IMR-90 (cell line): ENCODE data around the gene HDAC9. TPM values are rescaled to one million over a fixed set of nuclear protein-coding genes. Genes with fewer than 3 reads are reported as not detected.

ENCODE experiments used
- ATAC-seq: fragments of 200-7000 bp; cut with Tn5 transposase; 2 replicates; pipeline ENCODE4 v1.9.1; 2020; ENCODE audit warnings: low read depth, mild to moderate bottlenecking, moderate library complexity
- BruUV-seq: library from RNA; stranded (reverse); fragments of 400-500 nt; replicated peaks from 2 replicates; lab custom pipeline; 2021; lab: Mats Ljungman, UMichigan
- CTCF ChIA-PET: fragments of 300-600 bp; formaldehyde crosslinking; extraction: SDS; loops from one replicate; lab custom pipeline; 2021; ENCODE audit warnings: antibody characterized with exemption; lab: Yijun Ruan, JAX
- POLR2A ChIA-PET: fragments of 300-600 bp; sonication (Branson Sonifier 250); formaldehyde crosslinking; loops from one replicate; lab custom pipeline; 2022; ENCODE audit warnings: antibody characterized with exemption; ENCODE audit not compliant: unreplicated experiment; lab: Charles Lee
- DNase-seq: peaks from one replicate; pipeline ENCODE4 v3.0.0; 2013
- H2AFZ ChIP-seq: replicated peaks from 2 replicates; pipeline ENCODE3; 2013; ENCODE audit warnings: low read length, mild to moderate bottlenecking; ENCODE audit not compliant: poor library complexity
- H2AK5ac ChIP-seq: 2 replicates; pipeline ENCODE4 v1.6.1; 2013; ENCODE audit warnings: low read depth, low read length, inconsistent platforms
- H2AK9ac ChIP-seq: replicated peaks from 2 replicates; pipeline ENCODE3; 2013; ENCODE audit warnings: mild to moderate bottlenecking, low read depth, low read length, moderate library complexity; ENCODE audit not compliant: poor library complexity
- H2BK120ac ChIP-seq: 2 replicates; pipeline ENCODE4 v1.6.1; 2013; ENCODE audit warnings: low read depth, low read length, inconsistent platforms
- H2BK15ac ChIP-seq: 3 replicates; pipeline ENCODE4 v1.6.1; 2013; ENCODE audit warnings: low read depth, low read length, inconsistent platforms
- H2BK20ac ChIP-seq: 2 replicates; pipeline ENCODE4 v1.6.1; 2013; ENCODE audit warnings: low read depth, mild to moderate bottlenecking, inconsistent platforms, low read length, moderate library complexity
- H2BK5ac ChIP-seq: 2 replicates; pipeline ENCODE4 v1.6.1; 2013; ENCODE audit warnings: mild to moderate bottlenecking, low read depth, low read length, inconsistent platforms; ENCODE audit not compliant: poor library complexity, severe bottlenecking
- H3K14ac ChIP-seq: replicated peaks from 2 replicates; pipeline ENCODE4 v1.6.1; 2013; ENCODE audit warnings: low read depth, low read length, inconsistent platforms
- H3K18ac ChIP-seq: 2 replicates; pipeline ENCODE4 v1.6.1; 2013; ENCODE audit warnings: low read depth, low read length, control low read depth
- H3K23ac ChIP-seq: 2 replicates; pipeline ENCODE4 v1.6.1; 2013; ENCODE audit warnings: low read depth, low read length, inconsistent platforms
- H3K27ac ChIP-seq: 2 replicates; pipeline ENCODE4 v1.5.1; 2013; ENCODE audit warnings: mild to moderate bottlenecking, control low read depth, low read length; ENCODE audit not compliant: insufficient read depth
- H3K27me3 ChIP-seq: 2 replicates; pipeline ENCODE4 v1.6.1; 2013; ENCODE audit warnings: low read length; ENCODE audit not compliant: control insufficient read depth, insufficient read depth
- H3K36me3 ChIP-seq: 2 replicates; pipeline ENCODE4 v1.6.1; 2013; ENCODE audit warnings: low read length, mixed read lengths; ENCODE audit not compliant: control insufficient read depth, insufficient read depth
- H3K4ac ChIP-seq: 2 replicates; pipeline ENCODE4 v1.6.1; 2013; ENCODE audit warnings: low read depth, low read length, inconsistent platforms
- H3K4me1 ChIP-seq: 2 replicates; pipeline ENCODE4 v1.6.1; 2013; ENCODE audit warnings: low read length, mixed read lengths; ENCODE audit not compliant: control insufficient read depth, insufficient read depth
- H3K4me2 ChIP-seq: 2 replicates; pipeline ENCODE4 v1.6.1; 2013; ENCODE audit warnings: low read depth, mild to moderate bottlenecking, control low read depth, low read length, moderate library complexity
- H3K4me3 ChIP-seq: 2 replicates; pipeline ENCODE4 v1.5.1; 2013; ENCODE audit warnings: low read depth, mild to moderate bottlenecking, control low read depth, low read length, moderate library complexity; ENCODE audit not compliant: insufficient read depth
- H3K56ac ChIP-seq: 2 replicates; pipeline ENCODE4 v1.6.1; 2013; ENCODE audit warnings: low read length, inconsistent platforms; ENCODE audit not compliant: insufficient read depth; ENCODE audit errors: extremely low read depth
- H3K79me1 ChIP-seq, 2 experiments: 2 replicates each; pipeline ENCODE4 v1.6.1; 2013; ENCODE audit warnings: low read length in 2 of 2, inconsistent platforms in 1 of 2, low read depth in 1 of 2
- H3K9ac ChIP-seq: 2 replicates; pipeline ENCODE4 v1.6.1; 2013; ENCODE audit warnings: low read depth, low read length, control low read depth
- H3K9me1 ChIP-seq: 2 replicates; pipeline ENCODE4 v1.6.1; 2013; ENCODE audit warnings: low read length, inconsistent platforms; ENCODE audit not compliant: insufficient read depth
- H3K9me3 ChIP-seq: 2 replicates; pipeline ENCODE4 v1.6.1; 2013; ENCODE audit warnings: low read length; ENCODE audit not compliant: control insufficient read depth, insufficient read depth
- H4K20me1 ChIP-seq: 2 replicates; pipeline ENCODE4 v1.6.1; 2013; ENCODE audit warnings: low read length, inconsistent platforms; ENCODE audit not compliant: insufficient read depth
- H4K5ac ChIP-seq: 2 replicates; pipeline ENCODE4 v1.6.1; 2013; ENCODE audit warnings: mild to moderate bottlenecking, low read depth, low read length, control low read depth
- H4K8ac ChIP-seq, 2 experiments: 2 replicates each; pipeline ENCODE4 v1.6.1; 2013; ENCODE audit warnings: low read depth in 2 of 2, low read length in 2 of 2, control low read depth in 1 of 2, inconsistent platforms in 1 of 2
- H4K91ac ChIP-seq: 2 replicates; pipeline ENCODE4 v1.6.1; 2013; ENCODE audit warnings: low read depth, low read length, inconsistent platforms; ENCODE audit not compliant: insufficient read depth
- RFX5 ChIP-seq: IDR thresholded peaks from 2 replicates; pipeline ENCODE4 v1.8.0; 2012; ENCODE audit warnings: low read depth, mild to moderate bottlenecking, low read length, moderate library complexity
- WGBS, 2 experiments: methylation state at CpG; one replicate each; pipeline versions ENCODE4 v1.1.5 to v1.1.7; 2013; ENCODE audit warnings: missing lambda C conversion rate in 2 of 2; ENCODE audit not compliant: insufficient read length in 1 of 2; ENCODE audit errors: extremely low coverage in 2 of 2; 5-methylcytosine and 5-hydroxymethylcytosine counted together
- dilution Hi-C: fragments of 300-500 bp; cut with HindIII; formaldehyde crosslinking; loops from one replicate; pipeline ENCODE4 v1.14.3; 2018; ENCODE audit warnings: low sequenced_read_pairs; ENCODE audit not compliant: unreplicated experiment
- in situ Hi-C: fragments of 300-500 bp; cut with MboI; formaldehyde crosslinking; loops from 3 replicates; pipeline ENCODE4 v1.14.3; 2019; ENCODE audit warnings: low sequenced_read_pairs, inconsistent platforms, mixed read lengths
- intact Hi-C: fragments of 100-400 bp; cut with micrococcal nuclease; formaldehyde crosslinking; loops from 2 replicates; pipeline ENCODE4 v1.10.0; 2022
- polyA plus RNA-seq, 3 experiments: library from polyadenylated mRNA; depleted of rRNA; stranded (reverse); fragments of >200 nt; gene quantifications; 2 replicates each; pipeline ENCODE4 v1.2.3, GENCODE V29; 2012; ENCODE audit warnings: low replicate concordance in 1 of 3
- total RNA-seq: library from RNA; depleted of rRNA; stranded (reverse); fragments of >200 nt; gene quantifications from 2 replicates; pipeline ENCODE4 v1.2.3, GENCODE V29; 2012

Gene HDAC9
- total and polyA plus RNA-seq, 2 of the 4 experiments (the other 2 are of a cell fraction), result 4.3 to 24.7 TPM

DNA sequence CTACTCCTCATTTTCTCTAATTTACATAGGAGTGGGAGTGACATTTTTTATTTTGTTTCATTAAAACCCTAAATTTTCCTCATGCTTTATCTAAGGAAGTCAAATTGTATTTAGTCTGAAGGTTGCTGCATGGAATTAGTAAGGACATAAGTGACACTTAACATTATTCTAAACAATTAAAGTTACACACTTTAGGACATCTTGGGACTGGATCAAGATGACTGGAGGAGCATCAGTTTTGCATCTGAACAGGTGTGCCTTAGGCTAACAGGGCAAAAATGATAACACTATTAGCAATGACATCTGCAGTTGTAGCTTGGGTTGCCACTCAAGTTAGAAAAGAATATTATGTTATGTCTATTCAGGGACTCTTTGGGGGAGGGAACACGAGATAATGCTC is 199.4 kb downstream of the HDAC9 start:
- H2AK5ac ChIP-seq, result no peak overlapping the region
- POLR2A ChIA-PET, result no interaction called here
- no peak overlapping the region for H4K8ac ChIP-seq
- H3K9ac ChIP-seq, result no peak overlapping the region
- H4K91ac ChIP-seq, result no peak overlapping the region
- peaks cover 2% of the 10 kb centered on the region; the same call in 1 of the 2 replicates for H3K9me1 ChIP-seq
- no peaks in the 10 kb centered on the region for H3K4me1 ChIP-seq
- no peak overlapping the region for H3K27ac ChIP-seq
- TF ChIP-seq RFX5, result no peak
- BruUV-seq, result no TSS peak
- H3K9me3 ChIP-seq, result no peaks in the 10 kb centered on the region
- no peak overlapping the region for H2AK9ac ChIP-seq
- no peaks in the 10 kb centered on the region for H3K36me3 ChIP-seq
- no peak overlapping the region for H2BK5ac ChIP-seq
- no peak overlapping the region for H3K18ac ChIP-seq
- H3K79me1 ChIP-seq, result no peaks in the 10 kb centered on the region
- CTCF ChIA-PET, result no interaction called here
- no peak overlapping the region for H4K5ac ChIP-seq
- no peak for ATAC-seq
- H3K14ac ChIP-seq, result no peak overlapping the region
- intact Hi-C loops, result loop anchor here (5.0 kb wide), 2 partner anchors 357 to 372 kb away; no protein-coding TSS in a partner anchor
- no peak for DNase-seq
- H3K56ac ChIP-seq, result no peak overlapping the region
- no peak overlapping the region for H3K4me3 ChIP-seq
- in situ Hi-C loops, result loop anchor here (10.0 to 25.0 kb wide), 2 partner anchors 420 to 742 kb away; partner anchors contain the start of gene TWIST1
- no peak overlapping the region for H3K4ac ChIP-seq
- no peak overlapping the region for H2AFZ ChIP-seq
- H4K20me1 ChIP-seq, result no peaks in the 10 kb centered on the region
- H3K27me3 ChIP-seq, result no peaks in the 10 kb centered on the region
- no peak overlapping the region for H3K4me2 ChIP-seq
- dilution Hi-C loops, result no loop called here
- no peak overlapping the region for H3K23ac ChIP-seq
- no peak overlapping the region for H2BK15ac ChIP-seq
- no peak overlapping the region for H2BK120ac ChIP-seq
- WGBS, 2 experiments, result no CpG with 5 or more reads among the region's 1 CpG
- no peak overlapping the region for H2BK20ac ChIP-seq
